Colonic mucosa (tissue), 4 donors: Measurements from ENCODE around the gene PNPLA1. TPM values are rescaled to one million over a fixed set of nuclear protein-coding genes. Genes with fewer than 3 reads are reported as not detected.

Experiments used
- DNase-seq: peaks from one replicate; pipeline ENCODE4 v3.0.0-alpha.2; 2020
- H3K27ac ChIP-seq: fragments of 200-600 bp; one replicate; pipeline ENCODE4 v1.8.0; 2021
- H3K27me3 ChIP-seq: fragments of 200-600 bp; one replicate; pipeline ENCODE4 v1.8.0; 2021
- H3K36me3 ChIP-seq: fragments of 200-600 bp; one replicate; pipeline ENCODE4 v1.8.0; 2021
- H3K4me1 ChIP-seq: fragments of 200-600 bp; one replicate; pipeline ENCODE4 v1.8.0; 2021; ENCODE audit warnings: mild to moderate bottlenecking
- H3K4me3 ChIP-seq: fragments of 200-600 bp; one replicate; pipeline ENCODE4 v1.8.0; 2021
- H3K9ac ChIP-seq, 2 donors: one replicate each; pipeline ENCODE4 v1.7.0; 2013; ENCODE audit warnings: control low read depth in 2 of 2, low read depth in 2 of 2, low read length in 2 of 2
- H3K9me3 ChIP-seq: fragments of 200-600 bp; one replicate; pipeline ENCODE4 v1.8.0; 2021
- intact Hi-C: fragments of 100-400 bp; cut with DNase I; formaldehyde crosslinking; loops from one replicate; pipeline ENCODE4 v1.14.1; 2022
- total RNA-seq, 2 donors: library from RNA; stranded (reverse); fragmentation: NEBNext Ultra II Directional in 1 of 2; extraction: Animal tissue kit (Norgen Biotek cat#: 25700) in 1 of 2; gene quantifications; one replicate each; pipeline ENCODE4 v1.2.1, GENCODE V29; 2021
- TF ChIP-seq, protein P1 (sequence below): fragments of 200-600 bp; IDR thresholded peaks from one replicate; pipeline ENCODE4 v1.8.0; 2022; ENCODE audit warnings: antibody characterized with exemption, mild to moderate bottlenecking
- donor health status: healthy.
- donor health status: DM: no; HTN: no; CAD: no.
- donor health status: DM: no; HTN: no; CAD: no.

The PNPLA1 gene
- total RNA-seq, 2 donors from 2014 or later: 0.35 TPM

DNA sequence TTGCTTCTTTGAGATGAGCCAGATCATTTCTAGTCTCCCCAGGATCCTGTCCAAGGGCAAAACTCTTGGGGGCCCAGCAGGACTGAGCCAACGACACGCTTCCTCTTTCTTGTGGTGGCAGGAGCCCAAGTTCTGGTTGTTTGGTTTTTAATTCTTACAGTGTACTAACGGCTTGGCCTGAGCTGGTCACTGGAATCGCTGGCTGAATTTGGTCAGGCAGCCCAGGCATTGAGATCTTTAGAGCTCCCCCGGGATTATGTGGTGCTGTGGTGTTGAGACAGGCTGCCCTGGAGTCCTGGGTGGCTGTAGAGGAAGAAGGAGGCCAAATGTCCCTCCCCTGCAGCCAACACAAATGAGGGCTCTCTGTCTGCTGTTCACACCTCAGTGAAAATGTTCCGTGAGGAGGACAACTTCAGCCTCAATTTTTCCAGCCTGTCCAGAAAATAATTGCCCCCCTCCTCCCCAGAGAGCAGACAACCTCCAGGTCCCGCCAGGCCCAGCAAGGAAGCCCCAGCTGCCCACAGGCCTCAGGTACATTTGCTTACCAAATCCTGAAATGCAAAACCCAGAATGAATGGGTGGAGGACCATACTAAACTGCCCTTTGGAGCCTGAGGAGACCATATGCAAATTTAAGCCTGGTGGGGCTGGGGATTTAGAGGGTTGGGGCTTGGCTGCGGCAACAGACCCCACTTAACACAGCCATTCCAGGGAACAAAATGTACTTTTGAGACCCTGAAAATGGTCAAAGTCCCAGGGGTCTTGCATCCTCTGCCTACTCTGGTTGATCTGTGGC, 43.2 kb downstream of the PNPLA1 start:
- Histone ChIP-seq H3K4me1 (no peaks in the 10 kb centered on the region), H3K36me3 (no peaks in the 10 kb centered on the region), H3K4me3 (no peak overlapping the region), H3K9ac (no peak overlapping the region), H3K27me3 (no peaks in the 10 kb centered on the region), H3K9me3 (no peaks in the 10 kb centered on the region), H3K27ac (no peak overlapping the region)
- TF ChIP-seq, protein P1, sequence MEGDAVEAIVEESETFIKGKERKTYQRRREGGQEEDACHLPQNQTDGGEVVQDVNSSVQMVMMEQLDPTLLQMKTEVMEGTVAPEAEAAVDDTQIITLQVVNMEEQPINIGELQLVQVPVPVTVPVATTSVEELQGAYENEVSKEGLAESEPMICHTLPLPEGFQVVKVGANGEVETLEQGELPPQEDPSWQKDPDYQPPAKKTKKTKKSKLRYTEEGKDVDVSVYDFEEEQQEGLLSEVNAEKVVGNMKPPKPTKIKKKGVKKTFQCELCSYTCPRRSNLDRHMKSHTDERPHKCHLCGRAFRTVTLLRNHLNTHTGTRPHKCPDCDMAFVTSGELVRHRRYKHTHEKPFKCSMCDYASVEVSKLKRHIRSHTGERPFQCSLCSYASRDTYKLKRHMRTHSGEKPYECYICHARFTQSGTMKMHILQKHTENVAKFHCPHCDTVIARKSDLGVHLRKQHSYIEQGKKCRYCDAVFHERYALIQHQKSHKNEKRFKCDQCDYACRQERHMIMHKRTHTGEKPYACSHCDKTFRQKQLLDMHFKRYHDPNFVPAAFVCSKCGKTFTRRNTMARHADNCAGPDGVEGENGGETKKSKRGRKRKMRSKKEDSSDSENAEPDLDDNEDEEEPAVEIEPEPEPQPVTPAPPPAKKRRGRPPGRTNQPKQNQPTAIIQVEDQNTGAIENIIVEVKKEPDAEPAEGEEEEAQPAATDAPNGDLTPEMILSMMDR: no peak
- intact Hi-C loops: no loop called here
- DNase-seq: no peak

DNA sequence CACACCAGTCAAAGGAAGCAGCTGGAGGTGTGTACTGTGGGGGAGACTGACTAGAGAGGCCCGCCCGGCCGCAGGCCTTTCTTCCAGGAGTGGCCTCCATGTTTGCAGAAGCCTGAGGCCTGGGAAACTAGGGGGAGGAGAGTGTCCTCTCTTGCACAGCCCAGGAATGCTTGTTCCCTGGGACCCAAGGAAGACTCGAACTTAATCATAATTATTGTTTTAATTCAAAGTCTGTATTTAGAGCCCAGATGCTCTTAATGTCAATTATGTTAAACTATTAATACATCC, 43.7 kb downstream of the PNPLA1 start:
- no peaks in the 10 kb centered on the region for H3K27me3 ChIP-seq
- DNase-seq: no peak
- no peak overlapping the region for H3K9ac ChIP-seq
- no peak overlapping the region for H3K27ac ChIP-seq
- no peaks in the 10 kb centered on the region for H3K4me1 ChIP-seq
- TF ChIP-seq, protein P1: no peak
- no peaks in the 10 kb centered on the region for H3K9me3 ChIP-seq
- no peak overlapping the region for H3K4me3 ChIP-seq
- no peaks in the 10 kb centered on the region for H3K36me3 ChIP-seq
- intact Hi-C loops: no loop called here

DNA sequence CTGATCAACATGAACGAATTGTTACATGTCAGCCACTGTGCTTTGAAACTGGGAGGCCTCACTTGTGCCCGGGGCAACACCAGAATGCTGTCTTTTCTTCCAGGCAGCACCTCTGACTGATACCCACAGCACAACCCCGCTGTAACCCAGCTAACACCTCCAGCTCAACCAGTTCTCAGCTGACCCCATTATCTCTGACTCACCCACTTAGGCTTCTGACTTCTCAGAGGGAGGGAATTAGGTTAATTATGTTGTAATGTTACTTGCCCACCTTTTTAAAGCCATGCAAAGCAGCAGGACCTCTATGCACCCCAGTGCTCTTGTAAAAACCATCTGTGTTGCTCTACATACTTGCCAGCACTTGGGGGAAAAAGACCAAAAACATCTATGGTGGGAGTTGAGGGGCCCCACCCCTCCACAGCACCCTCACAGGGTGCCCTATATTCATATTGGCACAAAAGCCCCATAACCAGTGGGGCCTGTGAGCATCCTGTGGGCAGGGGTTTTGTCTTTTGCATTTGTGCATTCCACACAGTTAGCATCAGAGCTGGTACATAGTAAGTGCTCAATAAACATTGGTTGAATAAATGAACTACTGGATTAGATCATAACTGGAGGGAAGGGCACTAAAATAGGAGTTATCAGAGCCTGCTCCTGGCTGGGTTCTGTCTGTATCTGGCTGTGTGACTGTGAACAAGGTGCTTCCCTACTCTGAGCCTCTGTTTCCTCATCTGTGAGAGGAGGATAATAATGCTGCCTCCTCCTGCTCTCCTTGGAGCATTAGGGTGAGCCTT, 44.6 kb downstream of the PNPLA1 start:
- no peak overlapping the region for H3K4me3 ChIP-seq
- TF ChIP-seq, protein P1: no peak
- H3K27me3 ChIP-seq: no peaks in the 10 kb centered on the region
- DNase-seq: no peak
- no peak overlapping the region for H3K27ac ChIP-seq
- no peaks in the 10 kb centered on the region for H3K9me3 ChIP-seq
- no peaks in the 10 kb centered on the region for H3K36me3 ChIP-seq
- no peaks in the 10 kb centered on the region for H3K4me1 ChIP-seq
- H3K9ac ChIP-seq: no peak overlapping the region
- intact Hi-C loops: no loop called here

DNA sequence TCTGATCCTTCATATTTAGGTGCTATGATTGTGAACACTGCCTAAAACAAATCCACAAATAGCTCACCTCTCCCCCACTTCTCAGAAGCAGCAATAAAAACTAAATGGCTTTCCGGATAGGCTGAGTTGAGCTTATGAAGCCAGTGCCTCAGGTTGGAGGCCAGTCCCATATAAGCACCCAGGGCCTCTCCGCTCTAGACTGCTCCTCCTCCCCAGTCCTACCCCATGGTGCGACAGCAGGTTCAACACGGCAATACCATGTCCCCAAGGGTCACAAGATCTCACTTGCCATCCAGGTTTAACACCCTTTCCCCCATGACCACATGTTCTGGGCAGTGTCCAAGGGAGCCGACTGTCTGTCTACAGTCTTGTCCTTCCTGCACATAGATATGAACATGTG, 46.1 kb downstream of the PNPLA1 start:
- Histone ChIP-seq H3K9me3 (no peaks in the 10 kb centered on the region), H3K4me3 (no peak overlapping the region), H3K9ac (no peak overlapping the region), H3K27ac (no peak overlapping the region), H3K4me1 (no peaks in the 10 kb centered on the region), H3K36me3 (no peaks in the 10 kb centered on the region), H3K27me3 (no peaks in the 10 kb centered on the region)
- TF ChIP-seq, protein P1: no peak
- peak; percentile 56 for DNase-seq
- intact Hi-C loops: no loop called here

DNA sequence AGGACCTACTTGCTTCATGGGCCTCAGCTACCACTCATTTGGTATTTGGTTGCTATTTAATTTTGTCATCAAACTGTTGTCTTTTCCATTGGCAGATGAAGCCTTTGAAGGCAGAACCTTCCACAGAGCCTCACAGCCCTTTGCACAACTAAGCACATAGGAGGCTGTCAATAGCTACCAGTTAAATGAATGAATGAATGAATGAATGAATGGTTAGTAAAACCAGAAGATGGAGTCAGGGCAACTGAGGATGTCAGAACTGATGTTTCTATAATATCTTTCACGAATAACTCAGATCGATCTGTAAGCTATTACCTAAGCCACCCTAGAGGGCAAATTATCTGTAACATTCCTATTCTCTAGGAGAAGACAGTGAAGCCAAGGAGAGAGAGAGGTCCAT, 47.8 kb downstream of the PNPLA1 start:
- Histone ChIP-seq H3K27ac (no peak overlapping the region), H3K36me3 (no peaks in the 10 kb centered on the region), H3K4me1 (no peaks in the 10 kb centered on the region), H3K4me3 (no peak overlapping the region), H3K9ac (no peak overlapping the region), H3K27me3 (no peaks in the 10 kb centered on the region), H3K9me3 (no peaks in the 10 kb centered on the region)
- no peak for DNase-seq
- TF ChIP-seq, protein P1: no peak
- intact Hi-C loops: no loop called here
